A673 (cell line): ENCODE measurements around the gene TENT5C.

Experiments
- CTCF ChIP-seq: fragments of 300-800, 200-600 bp; sonication (generic); conservative IDR thresholded peaks from 2 replicates; pipeline ENCODE4 v1.5.1; 2017; ENCODE audit warnings: low read depth, mild to moderate bottlenecking, antibody characterized with exemption, low read length, moderate library complexity, mixed read lengths
- EZH2 ChIP-seq: fragments of 200-600 bp; sonication (generic); IDR thresholded peaks from 2 replicates; pipeline ENCODE4 v1.6.1; 2017; ENCODE audit warnings: borderline replicate concordance, low read depth, mild to moderate bottlenecking, mixed read lengths, antibody characterized with exemption, low read length; ENCODE audit not compliant: poor library complexity, severe bottlenecking

DNA sequence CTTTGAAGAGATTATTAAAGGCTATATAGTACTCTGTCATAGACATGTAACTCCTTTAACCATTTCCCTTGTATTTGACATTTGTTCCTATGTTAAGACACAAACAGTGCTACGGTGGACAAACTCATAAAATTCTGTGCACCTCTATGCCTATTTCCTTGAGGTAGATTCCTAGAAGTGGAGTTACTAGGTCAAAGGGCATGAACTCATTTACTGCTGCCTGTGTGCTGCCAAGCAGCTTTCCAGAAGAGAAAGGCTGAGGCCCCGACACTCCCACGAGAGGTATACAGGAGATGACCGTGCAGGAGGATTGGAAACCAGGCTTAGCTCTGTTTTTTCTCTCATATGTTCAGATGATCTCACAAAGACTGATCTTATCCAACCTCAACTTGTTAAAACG, 34.4 kb upstream of the TENT5C start:
- no peak for TF ChIP-seq CTCF
- TF ChIP-seq EZH2, result no peak
